LNCaP clone FGC (cell line): ENCODE data around the gene RAB8A.

Source experiments
- DNase-seq: peaks from one replicate; pipeline ENCODE4 v3.0.0-alpha.2; 2011; ENCODE audit warnings: low read depth
- H3K4me3 ChIP-seq: 2 replicates; pipeline ENCODE4 v1.5.1; 2011; ENCODE audit warnings: mild to moderate bottlenecking, low read depth, low read length, control low read depth
- TF ChIP-seq, protein P1 (sequence below): IDR thresholded peaks from 2 replicates; pipeline ENCODE4 v1.5.1; 2012; ENCODE audit warnings: mild to moderate bottlenecking; ENCODE audit not compliant: control insufficient read depth, insufficient read depth; ENCODE audit errors: extremely low read depth

RAB8A gene

DNA sequence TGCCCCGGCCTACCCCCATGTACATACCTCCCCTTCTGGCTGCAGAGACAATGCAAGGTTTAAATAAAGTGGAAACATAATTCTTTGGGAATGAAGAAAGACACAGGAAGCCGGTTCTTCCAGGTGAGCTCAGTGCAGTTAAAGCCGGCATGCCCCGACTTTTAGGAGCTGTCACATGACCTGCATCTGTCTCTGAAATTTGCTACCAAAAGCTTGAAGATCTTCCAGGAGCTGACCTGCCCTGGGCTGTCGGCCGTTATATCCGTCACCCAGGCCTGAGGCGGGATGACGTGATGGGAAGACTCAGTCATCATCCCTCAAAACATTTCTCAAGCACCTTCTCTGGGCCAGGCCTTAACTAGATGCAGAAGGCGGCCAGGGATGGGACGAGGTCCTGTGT is 10.3 kb downstream of the RAB8A start:
- no peak overlapping the region for H3K4me3 ChIP-seq
- TF ChIP-seq, protein P1, sequence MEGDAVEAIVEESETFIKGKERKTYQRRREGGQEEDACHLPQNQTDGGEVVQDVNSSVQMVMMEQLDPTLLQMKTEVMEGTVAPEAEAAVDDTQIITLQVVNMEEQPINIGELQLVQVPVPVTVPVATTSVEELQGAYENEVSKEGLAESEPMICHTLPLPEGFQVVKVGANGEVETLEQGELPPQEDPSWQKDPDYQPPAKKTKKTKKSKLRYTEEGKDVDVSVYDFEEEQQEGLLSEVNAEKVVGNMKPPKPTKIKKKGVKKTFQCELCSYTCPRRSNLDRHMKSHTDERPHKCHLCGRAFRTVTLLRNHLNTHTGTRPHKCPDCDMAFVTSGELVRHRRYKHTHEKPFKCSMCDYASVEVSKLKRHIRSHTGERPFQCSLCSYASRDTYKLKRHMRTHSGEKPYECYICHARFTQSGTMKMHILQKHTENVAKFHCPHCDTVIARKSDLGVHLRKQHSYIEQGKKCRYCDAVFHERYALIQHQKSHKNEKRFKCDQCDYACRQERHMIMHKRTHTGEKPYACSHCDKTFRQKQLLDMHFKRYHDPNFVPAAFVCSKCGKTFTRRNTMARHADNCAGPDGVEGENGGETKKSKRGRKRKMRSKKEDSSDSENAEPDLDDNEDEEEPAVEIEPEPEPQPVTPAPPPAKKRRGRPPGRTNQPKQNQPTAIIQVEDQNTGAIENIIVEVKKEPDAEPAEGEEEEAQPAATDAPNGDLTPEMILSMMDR: no peak
- no peak for DNase-seq

- TF ChIP-seq, protein P1: no peak
Measured at GRCh38 chr19:16124953-16125352, 13.3 kb downstream of the RAB8A start.

DNA sequence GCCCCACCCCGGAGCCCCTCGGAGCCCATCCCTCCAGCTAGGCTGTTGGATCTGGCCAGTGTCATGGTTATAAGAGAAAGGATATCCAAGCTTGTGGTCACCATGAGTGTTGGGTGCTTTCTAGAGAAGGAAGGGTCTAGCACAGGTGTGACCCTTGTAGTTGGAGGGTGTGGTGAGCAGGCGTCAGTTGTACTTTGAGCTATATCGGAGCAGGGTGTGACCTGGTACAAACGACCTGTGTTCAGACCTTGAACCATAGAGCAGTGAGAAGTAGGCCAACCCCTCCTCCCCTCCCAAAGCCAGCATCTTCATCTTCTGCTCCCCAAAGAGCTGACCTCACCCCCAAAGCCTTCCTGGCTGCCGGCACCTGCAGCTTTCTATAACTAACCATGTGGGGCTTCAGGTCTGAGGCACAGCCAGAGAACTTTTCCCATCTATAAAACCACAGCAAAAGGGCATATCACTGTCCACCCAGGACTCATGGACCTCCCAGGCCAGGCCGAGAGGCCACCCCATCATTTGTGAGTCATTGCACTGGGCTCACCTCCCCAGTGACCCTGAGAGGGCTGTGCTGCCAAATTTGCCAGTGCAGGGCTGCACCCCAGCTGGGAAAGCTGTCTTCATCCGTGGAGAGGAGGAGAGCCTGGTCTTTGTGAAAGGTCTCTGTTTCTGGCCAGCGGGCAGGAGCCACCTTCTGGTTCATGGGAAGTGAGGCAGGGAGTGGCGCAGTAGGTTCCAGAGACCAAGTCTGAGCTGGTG is 14.2 kb downstream of the RAB8A start:
- no peak for DNase-seq
- no peak overlapping the region for H3K4me3 ChIP-seq
- TF ChIP-seq, protein P1: no peak

More at GRCh38 chr19:16124953-16125352, 13.3 kb downstream of the RAB8A start:
- no peak overlapping the region for H3K4me3 ChIP-seq
- no peak for DNase-seq

DNA sequence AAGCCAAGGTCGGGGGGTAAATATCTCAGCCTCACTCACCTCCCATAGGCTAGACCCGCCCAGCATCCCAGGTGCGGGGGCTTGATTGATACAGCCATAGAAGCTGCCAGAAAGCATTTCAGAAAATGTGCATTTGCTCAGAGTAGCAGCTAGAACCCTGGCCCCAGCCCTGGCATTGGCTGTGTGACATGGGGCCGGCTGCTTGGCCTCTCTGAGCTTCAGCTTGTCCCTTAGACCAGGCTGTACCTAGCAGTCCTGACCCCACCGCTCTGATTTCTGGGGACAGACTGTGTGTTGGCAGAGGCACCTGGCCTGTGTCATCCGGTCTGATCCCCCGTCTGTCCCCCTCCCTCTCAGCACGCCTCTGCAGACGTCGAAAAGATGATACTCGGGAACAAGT is 15.4 kb downstream of the RAB8A start:
- TF ChIP-seq, protein P1: no peak
- no peak for DNase-seq
- H3K4me3 ChIP-seq: no peak overlapping the region

DNA sequence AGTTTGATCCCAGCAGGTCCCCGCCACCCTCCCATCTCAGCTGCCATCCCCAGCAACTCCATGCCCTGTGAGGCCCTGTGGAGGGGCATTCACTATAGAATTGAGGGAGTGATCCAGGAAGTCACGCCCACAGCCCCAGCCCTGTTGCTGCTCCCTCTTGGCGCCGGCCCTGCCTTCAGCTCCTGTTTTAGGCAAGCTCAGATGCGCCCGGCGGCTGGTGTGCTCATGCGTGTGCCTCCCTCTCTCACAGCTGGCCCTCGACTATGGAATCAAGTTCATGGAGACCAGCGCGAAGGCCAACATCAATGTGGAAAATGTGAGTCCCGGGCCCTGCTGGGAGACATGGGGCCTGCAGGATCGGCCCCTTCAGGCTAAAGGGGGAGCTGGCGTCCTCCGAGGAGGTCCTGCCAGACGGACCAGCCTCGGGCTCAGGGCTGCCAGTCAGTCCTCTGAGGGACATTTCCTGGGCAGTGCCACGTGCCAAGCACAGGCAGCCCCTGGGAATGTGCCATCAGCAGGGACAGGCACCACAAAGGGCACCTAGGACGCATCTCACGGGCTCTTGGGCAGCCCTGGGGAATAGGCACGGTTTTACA is 16.2 kb downstream of the RAB8A start:
- DNase-seq: no peak
- no peak overlapping the region for H3K4me3 ChIP-seq
- TF ChIP-seq, protein P1: no peak

GRCh38 chr19:16131648-16132047 is 20.0 kb downstream of the RAB8A start:
- TF ChIP-seq, protein P1: no peak

GRCh38 chr19:16133818-16134217 is 22.1 kb downstream of the RAB8A start:
- no peak for DNase-seq
- TF ChIP-seq, protein P1: no peak
- H3K4me3 ChIP-seq: no peak overlapping the region

More at GRCh38 chr19:16131648-16132047, 20.0 kb downstream of the RAB8A start:
- no peak for DNase-seq
- no peak overlapping the region for H3K4me3 ChIP-seq
